Osteoblast (primary cell): Measurements from ENCODE around the gene ARL8B. TPM values are rescaled to one million over a fixed set of nuclear protein-coding genes. Genes with fewer than 3 reads are reported as not detected.

Experiments used
- DNase-seq: peaks from one replicate; pipeline ENCODE4 v3.0.0; 2011; ENCODE audit warnings: low spot score, mixed read lengths; ENCODE audit not compliant: insufficient read length; ENCODE audit errors: missing footprints
- H2AFZ ChIP-seq: 2 replicates; pipeline ENCODE4 v1.6.0; 2011; ENCODE audit warnings: mild to moderate bottlenecking, low read length
- H3K27ac ChIP-seq: 2 replicates; pipeline ENCODE4 v1.5.1; 2011; ENCODE audit warnings: mild to moderate bottlenecking, low read depth, low read length, moderate library complexity
- H3K27me3 ChIP-seq: 2 replicates; pipeline ENCODE4 v1.6.0; 2012; ENCODE audit warnings: mild to moderate bottlenecking, control low read depth, inconsistent platforms, low read length, moderate library complexity; ENCODE audit not compliant: insufficient read depth
- H3K36me3 ChIP-seq: 2 replicates; pipeline ENCODE4 v1.5.1; 2011; ENCODE audit warnings: mild to moderate bottlenecking, low read length, control low read depth, moderate library complexity; ENCODE audit not compliant: insufficient read depth
- H3K4me1 ChIP-seq: 2 replicates; pipeline ENCODE4 v1.5.1; 2011; ENCODE audit warnings: mild to moderate bottlenecking, low read length, control low read depth, moderate library complexity; ENCODE audit not compliant: insufficient read depth
- H3K4me2 ChIP-seq: 2 replicates; pipeline ENCODE4 v1.6.0; 2011; ENCODE audit warnings: mild to moderate bottlenecking, low read length; ENCODE audit not compliant: insufficient read depth
- H3K4me3 ChIP-seq: fragments of 200-600 bp; sonication (generic); 3 replicates; pipeline ENCODE4 v1.5.1; 2012; ENCODE audit warnings: mild to moderate bottlenecking, low read length, inconsistent platforms; ENCODE audit not compliant: insufficient read depth
- H3K79me2 ChIP-seq: 2 replicates; pipeline ENCODE4 v1.6.0; 2012; ENCODE audit warnings: mild to moderate bottlenecking, low read length, control low read depth, inconsistent platforms; ENCODE audit not compliant: insufficient read depth
- H3K9me3 ChIP-seq: 2 replicates; pipeline ENCODE4 v1.5.1; 2011; ENCODE audit warnings: low read depth, low read length, control low read depth
- H4K20me1 ChIP-seq: 2 replicates; pipeline ENCODE4 v1.6.0; 2012; ENCODE audit warnings: mild to moderate bottlenecking, low read length, control low read depth; ENCODE audit not compliant: insufficient read depth
- total RNA-seq: library from RNA; depleted of rRNA; stranded (reverse); fragments of >200 nt; gene quantifications from 2 replicates; pipeline ENCODE4 v1.2.3, GENCODE V29; 2012
- TF ChIP-seq, protein P1 (sequence below): IDR thresholded peaks from 2 replicates; pipeline ENCODE4 v1.5.1; 2011; ENCODE audit warnings: mild to moderate bottlenecking, low read depth, low read length, moderate library complexity; ENCODE audit errors: extremely low read depth

The ARL8B gene
- total RNA-seq, 1 donor = 90.8 TPM

DNA sequence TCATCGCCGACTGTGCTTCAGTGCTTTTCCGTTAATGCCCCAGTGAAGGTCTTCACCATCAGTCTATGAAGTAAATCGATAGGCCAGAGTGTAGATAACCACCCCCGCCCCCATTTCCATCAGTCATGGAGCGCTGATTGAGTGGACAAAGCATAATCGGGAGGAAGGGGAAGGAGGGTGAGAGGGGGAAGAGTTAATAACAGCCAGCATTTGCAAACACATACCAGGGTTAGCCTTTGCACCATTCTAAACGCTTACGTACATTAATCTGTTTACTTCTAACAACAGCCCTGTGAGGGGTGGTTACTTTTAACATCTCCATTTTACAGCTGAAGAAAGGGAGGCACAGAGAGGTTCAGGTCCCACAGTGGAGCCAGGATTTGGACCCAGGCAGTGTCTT, 92.3 kb downstream of the ARL8B start:
- Histone ChIP-seq H3K36me3 (peaks cover 83% of the 10 kb centered on the region), H3K9me3 (no peaks in the 10 kb centered on the region), H3K4me3 (no peak overlapping the region), H4K20me1 (peaks cover 4% of the 10 kb centered on the region), H2AFZ (no peak overlapping the region), H3K27ac (no peak overlapping the region), H3K27me3 (no peaks in the 10 kb centered on the region), H3K4me1 (peaks cover 4% of the 10 kb centered on the region), H3K79me2 (no peaks in the 10 kb centered on the region), H3K4me2 (no peak overlapping the region)
- TF ChIP-seq, protein P1, sequence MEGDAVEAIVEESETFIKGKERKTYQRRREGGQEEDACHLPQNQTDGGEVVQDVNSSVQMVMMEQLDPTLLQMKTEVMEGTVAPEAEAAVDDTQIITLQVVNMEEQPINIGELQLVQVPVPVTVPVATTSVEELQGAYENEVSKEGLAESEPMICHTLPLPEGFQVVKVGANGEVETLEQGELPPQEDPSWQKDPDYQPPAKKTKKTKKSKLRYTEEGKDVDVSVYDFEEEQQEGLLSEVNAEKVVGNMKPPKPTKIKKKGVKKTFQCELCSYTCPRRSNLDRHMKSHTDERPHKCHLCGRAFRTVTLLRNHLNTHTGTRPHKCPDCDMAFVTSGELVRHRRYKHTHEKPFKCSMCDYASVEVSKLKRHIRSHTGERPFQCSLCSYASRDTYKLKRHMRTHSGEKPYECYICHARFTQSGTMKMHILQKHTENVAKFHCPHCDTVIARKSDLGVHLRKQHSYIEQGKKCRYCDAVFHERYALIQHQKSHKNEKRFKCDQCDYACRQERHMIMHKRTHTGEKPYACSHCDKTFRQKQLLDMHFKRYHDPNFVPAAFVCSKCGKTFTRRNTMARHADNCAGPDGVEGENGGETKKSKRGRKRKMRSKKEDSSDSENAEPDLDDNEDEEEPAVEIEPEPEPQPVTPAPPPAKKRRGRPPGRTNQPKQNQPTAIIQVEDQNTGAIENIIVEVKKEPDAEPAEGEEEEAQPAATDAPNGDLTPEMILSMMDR = no peak
- DNase-seq = no peak

DNA sequence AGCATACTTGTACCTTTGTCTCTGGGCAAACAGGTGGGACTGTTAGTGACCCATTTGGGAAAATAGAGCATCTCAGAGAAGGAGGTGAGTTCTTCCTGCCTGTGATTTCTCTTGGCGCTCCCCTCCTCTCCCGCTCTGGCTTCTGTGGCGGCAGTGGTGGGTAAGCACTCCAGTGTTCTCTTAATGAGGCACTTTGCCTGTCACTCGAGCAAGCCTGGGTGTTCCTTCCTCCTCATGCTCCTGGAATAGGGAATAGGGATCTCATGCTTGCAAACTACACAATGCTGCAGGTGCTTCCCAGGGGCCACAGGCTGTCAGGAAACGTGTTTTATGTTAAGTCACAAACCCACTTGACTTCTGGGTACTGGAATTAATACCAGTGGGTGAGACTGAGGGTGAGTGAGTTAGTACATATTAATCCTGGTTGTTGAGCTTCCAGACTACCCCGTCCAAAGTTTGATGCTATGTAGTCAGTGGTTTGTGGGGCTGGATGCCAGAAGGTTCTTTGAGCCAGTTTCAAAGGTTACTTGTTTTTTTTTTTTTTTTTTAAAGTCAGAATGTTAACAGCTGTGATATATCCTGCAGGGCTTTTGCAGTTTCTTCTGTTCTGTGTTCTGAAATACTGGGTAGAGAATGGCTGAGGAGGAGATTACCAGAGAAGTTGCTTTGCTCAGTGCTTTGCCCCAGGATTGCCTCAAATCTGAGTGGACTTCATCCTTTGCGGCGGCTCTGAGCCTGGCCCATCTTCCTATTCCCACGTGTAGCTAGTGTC, 95.9 kb downstream of the ARL8B start:
- peaks cover 48% of the 10 kb centered on the region for H3K36me3 ChIP-seq
- H3K4me2 ChIP-seq = no peak overlapping the region
- H2AFZ ChIP-seq = no peak overlapping the region
- peaks cover 4% of the 10 kb centered on the region for H3K4me1 ChIP-seq
- H3K27ac ChIP-seq = no peak overlapping the region
- no peaks in the 10 kb centered on the region for H3K9me3 ChIP-seq
- no peaks in the 10 kb centered on the region for H3K27me3 ChIP-seq
- no peak for DNase-seq
- TF ChIP-seq, protein P1 = no peak
- H3K4me3 ChIP-seq = no peak overlapping the region
- H4K20me1 ChIP-seq = peaks cover 2% of the 10 kb centered on the region
- H3K79me2 ChIP-seq = no peaks in the 10 kb centered on the region

DNA sequence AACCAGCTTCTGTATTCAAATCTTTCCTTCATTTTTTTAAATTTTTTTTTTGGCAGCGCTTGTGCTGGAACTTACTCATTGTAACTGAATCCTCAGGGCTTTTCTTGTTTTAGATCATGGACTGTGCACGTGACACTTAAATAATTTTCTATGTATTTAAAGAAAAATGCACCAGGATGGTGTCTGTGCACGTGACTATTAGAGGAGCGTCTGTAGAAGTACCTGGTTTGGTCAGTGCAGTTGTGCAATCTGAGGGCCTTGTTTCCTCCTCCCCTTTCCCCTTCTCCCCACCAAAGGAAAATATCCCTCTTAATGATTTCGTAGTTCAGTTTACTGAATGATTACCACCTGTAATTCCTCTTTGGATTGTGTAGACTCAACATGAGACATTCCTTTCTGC, 96.7 kb downstream of the ARL8B start:
- Histone ChIP-seq H3K27me3 (no peaks in the 10 kb centered on the region), H3K4me1 (peaks cover 4% of the 10 kb centered on the region), H3K79me2 (no peaks in the 10 kb centered on the region), H2AFZ (no peak overlapping the region), H3K9me3 (no peaks in the 10 kb centered on the region), H3K36me3 (peaks cover 40% of the 10 kb centered on the region), H3K4me3 (no peak overlapping the region), H3K4me2 (no peak overlapping the region), H3K27ac (no peak overlapping the region), H4K20me1 (peaks cover 2% of the 10 kb centered on the region)
- TF ChIP-seq, protein P1 = no peak
- no peak for DNase-seq

DNA sequence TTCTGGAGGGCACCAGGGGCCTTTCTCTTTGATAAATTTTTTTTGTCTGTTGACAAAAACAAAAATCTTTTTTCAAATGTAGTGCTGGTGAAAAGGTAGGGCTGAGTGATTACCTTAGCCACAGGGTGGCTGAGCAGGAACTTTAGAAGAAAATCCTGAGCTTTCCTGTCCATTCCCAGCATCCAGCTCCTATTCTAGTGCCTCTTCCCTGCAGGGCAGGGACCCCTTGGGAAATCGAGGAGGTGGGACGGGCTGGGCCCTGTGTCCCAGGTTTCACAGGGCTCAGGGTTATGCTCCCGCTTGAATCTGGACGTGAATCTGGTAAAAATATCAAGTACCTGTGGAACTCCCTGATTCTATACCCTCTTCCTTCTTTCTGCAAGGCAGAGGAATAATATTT, 97.1 kb downstream of the ARL8B start:
- TF ChIP-seq, protein P1 = no peak
- H3K4me1 ChIP-seq = peaks cover 4% of the 10 kb centered on the region
- no peaks in the 10 kb centered on the region for H3K79me2 ChIP-seq
- H3K36me3 ChIP-seq = peaks cover 36% of the 10 kb centered on the region
- H3K4me3 ChIP-seq = no peak overlapping the region
- no peak overlapping the region for H3K4me2 ChIP-seq
- DNase-seq = no peak
- no peak overlapping the region for H2AFZ ChIP-seq
- no peak overlapping the region for H3K27ac ChIP-seq
- peaks cover 2% of the 10 kb centered on the region for H4K20me1 ChIP-seq
- no peaks in the 10 kb centered on the region for H3K9me3 ChIP-seq
- no peaks in the 10 kb centered on the region for H3K27me3 ChIP-seq
